B cell (primary cell): ENCODE measurements around the gene DACH1. TPM values are rescaled to one million over a fixed set of nuclear protein-coding genes. Genes with fewer than 3 reads are reported as not detected.

Source experiments
- ATAC-seq: fragments of 200-7000 bp; cut with Tn5 transposase; one replicate; pipeline ENCODE4 v1.10.0; 2021; ENCODE audit warnings: low read depth, mild to moderate bottlenecking, moderate number of reproducible peaks, moderate library complexity
- CTCF ChIA-PET: fragments of 350-600 bp; sonication (Branson Sonifier 250); formaldehyde crosslinking; loops from one replicate; lab custom pipeline; 2021; ENCODE audit warnings: antibody characterized with exemption, inconsistent platforms; lab: Charles Lee
- POLR2A ChIA-PET: fragments of 350-600 bp; sonication (Branson Sonifier 250); formaldehyde crosslinking; loops from one replicate; lab custom pipeline; 2021; ENCODE audit warnings: antibody characterized with exemption; lab: Charles Lee
- DNase-seq: peaks from one replicate; pipeline ENCODE4 v3.0.0; 2013
- H2AFZ ChIP-seq: 2 replicates; pipeline ENCODE4 v1.6.1; 2012; ENCODE audit warnings: mild to moderate bottlenecking, low read depth, low read length; ENCODE audit not compliant: insufficient read depth, poor library complexity, severe bottlenecking
- H3K27ac ChIP-seq, 2 donors: 1 replicate in 1 of 2; 2 replicates in 1 of 2; pipeline ENCODE4 v1.5.1; 2012 to 2013; ENCODE audit warnings: low read length in 2 of 2, mild to moderate bottlenecking in 2 of 2, moderate library complexity in 1 of 2
- H3K27me3 ChIP-seq, 4 experiments: fragments of 200-600 bp in 1 of 4; sonication (generic) in 1 of 4; replicated peaks in 1 of 4; 1 replicate in 2 of 4; 2 replicates in 2 of 4; pipeline versions ENCODE4 v1.6.1 to v1.7.0; 2013 to 2016; ENCODE audit warnings: low read length in 3 of 4, mild to moderate bottlenecking in 2 of 4, mixed read lengths in 1 of 4, moderate library complexity in 1 of 4; ENCODE audit not compliant: insufficient read depth in 4 of 4, control insufficient read depth in 3 of 4; ENCODE audit errors: control extremely low read depth in 1 of 4
- H3K36me3 ChIP-seq, 2 experiments: replicated peaks in 1 of 2; 1 replicate in 1 of 2; 2 replicates in 1 of 2; pipeline versions ENCODE4 v1.6.1 to v1.7.1; 2013; ENCODE audit warnings: low read length in 1 of 2; ENCODE audit not compliant: insufficient read depth in 2 of 2, control insufficient read depth in 1 of 2; ENCODE audit errors: control extremely low read depth in 1 of 2, extremely low read depth in 1 of 2
- H3K4me1 ChIP-seq, 2 donors: fragments of 200-600 bp in 1 of 2; sonication (generic) in 1 of 2; 1 replicate in 1 of 2; 2 replicates in 1 of 2; pipeline versions ENCODE4 v1.5.1 to v1.6.1; 2013 to 2017; ENCODE audit warnings: low read length in 2 of 2; ENCODE audit not compliant: control insufficient read depth in 2 of 2, insufficient read depth in 2 of 2
- H3K4me2 ChIP-seq: replicated peaks from 2 replicates; pipeline ENCODE3; 2012; ENCODE audit warnings: mild to moderate bottlenecking, low read depth, low read length; ENCODE audit not compliant: poor library complexity, severe bottlenecking
- H3K4me3 ChIP-seq, 5 experiments: fragments of 200-600 bp in 1 of 5; sonication (generic) in 1 of 5; 1 replicate in 3 of 5; 2 replicates in 2 of 5; pipeline versions ENCODE4 v1.5.1 to v1.7.0; 2011 to 2016; ENCODE audit warnings: low read length in 4 of 5, mild to moderate bottlenecking in 4 of 5, low read depth in 2 of 5, control low read depth in 1 of 5, moderate library complexity in 1 of 5; ENCODE audit not compliant: insufficient read depth in 1 of 5; ENCODE audit errors: control extremely low read depth in 1 of 5, extremely low read depth in 1 of 5
- H3K79me2 ChIP-seq: fragments of 200-600 bp; sonication (generic); one replicate; pipeline ENCODE4 v1.6.0; 2016; ENCODE audit warnings: low read length; ENCODE audit not compliant: control insufficient read depth, insufficient read depth
- H3K9ac ChIP-seq: fragments of 200-600 bp; sonication (generic); 2 replicates; pipeline ENCODE4 v1.6.1; 2017; ENCODE audit warnings: mild to moderate bottlenecking, low read length, moderate library complexity
- H3K9me3 ChIP-seq, 3 donors: one replicate each; pipeline versions ENCODE4 v1.6.1 to v1.7.1; 2013; ENCODE audit warnings: low read length in 2 of 3; ENCODE audit not compliant: control insufficient read depth in 2 of 3, insufficient read depth in 1 of 3; ENCODE audit errors: control extremely low read depth in 1 of 3
- H4K20me1 ChIP-seq: 2 replicates; pipeline ENCODE4 v1.6.0; 2012; ENCODE audit warnings: mild to moderate bottlenecking, low read length; ENCODE audit not compliant: insufficient read depth, control insufficient read depth, poor library complexity, severe bottlenecking
- H3K27ac Mint-ChIP-seq: one replicate; pipeline ENCODE4 v1.8.0; 2021; ENCODE audit warnings: mixed read lengths
- H3K27me3 Mint-ChIP-seq: one replicate; pipeline ENCODE4 v1.8.0; 2021; ENCODE audit warnings: mixed read lengths
- H3K4me1 Mint-ChIP-seq: one replicate; pipeline ENCODE4 v1.8.0; 2021; ENCODE audit warnings: mixed read lengths
- H3K4me3 Mint-ChIP-seq: one replicate; pipeline ENCODE4 v1.8.0; 2021; ENCODE audit warnings: mixed read lengths
- H3K9me3 Mint-ChIP-seq: one replicate; pipeline ENCODE4 v1.8.0; 2022; ENCODE audit warnings: mixed read lengths; ENCODE audit not compliant: insufficient read depth
- EZH2 ChIP-seq: IDR thresholded peaks from 2 replicates; pipeline ENCODE4 v1.6.1; 2012; ENCODE audit warnings: borderline replicate concordance, low read depth, mild to moderate bottlenecking, moderate library complexity, low read length; ENCODE audit not compliant: insufficient read depth, poor library complexity, severe bottlenecking
- WGBS: methylation state at CpG from one replicate; pipeline ENCODE4 v1.1.5; 2013; ENCODE audit warnings: missing lambda C conversion rate; ENCODE audit not compliant: insufficient coverage; 5-methylcytosine and 5-hydroxymethylcytosine counted together
- intact Hi-C: fragments of 100-400 bp; cut with micrococcal nuclease; formaldehyde crosslinking; loops from one replicate; pipeline ENCODE4 v1.10.0; 2022
- polyA plus RNA-seq: library from polyadenylated mRNA; depleted of rRNA; stranded (reverse); fragments of >200 nt; gene quantifications from 2 replicates; pipeline ENCODE4 v1.2.3, GENCODE V29; 2012
- total RNA-seq, 2 donors: library from RNA; stranded (reverse); fragments of 120-200 nt in 1 of 2; gene quantifications; 1 replicate in 1 of 2; 2 replicates in 1 of 2; pipeline versions ENCODE4 v1.2.3 to v1.2.4, GENCODE V29; 2013 to 2022
- TF ChIP-seq, protein P1 (sequence below): fragments of 200-600 bp; IDR thresholded peaks from one replicate; pipeline ENCODE4 v1.8.0; 2022; ENCODE audit warnings: antibody characterized with exemption, mild to moderate bottlenecking

The DACH1 gene
- total and polyA plus RNA-seq, 2 donors (not counting 1 experiment from before 2014, with no cell fraction given), result not detected

DNA sequence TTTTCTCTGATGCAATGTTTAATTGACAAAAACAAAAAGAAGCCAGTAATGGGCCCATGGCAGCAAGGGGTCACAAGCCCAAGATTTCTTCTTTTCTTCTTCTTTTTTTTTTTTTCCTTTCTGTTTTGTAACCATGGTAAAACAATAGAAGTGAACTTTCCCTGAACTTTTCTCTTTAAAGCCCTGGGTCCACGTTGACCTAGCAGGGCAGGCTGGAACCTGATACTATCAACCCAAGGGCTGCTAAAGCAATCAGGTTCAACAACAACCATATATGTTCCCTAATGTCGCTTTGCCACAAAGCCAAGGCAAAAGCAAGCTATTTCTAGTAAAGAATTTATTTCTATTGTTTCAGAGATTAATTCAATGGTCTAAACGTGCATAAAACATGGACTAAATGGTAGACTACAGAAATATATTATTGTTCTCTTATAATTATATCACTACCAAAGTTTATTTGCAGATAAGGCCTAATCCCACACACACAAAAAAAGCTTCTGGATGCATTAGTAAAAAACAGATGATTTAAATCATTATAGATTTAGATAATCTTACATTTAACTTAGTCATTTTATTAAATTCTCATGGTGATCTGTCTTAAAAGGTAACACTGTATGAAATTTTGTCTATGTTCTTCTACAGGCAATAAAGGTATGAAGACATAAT is 153.9 kb downstream of the DACH1 start:
- Mint-ChIP-seq H3K4me3 (no peak overlapping the region), H3K9me3 (no peaks in the 10 kb centered on the region), H3K27me3 (no peaks in the 10 kb centered on the region), H3K27ac (no peak overlapping the region), H3K4me1 (no peaks in the 10 kb centered on the region)
- 43% methylated on average over 1 of the region's 3 CpGs for WGBS
- no peaks in the 10 kb centered on the region for H3K79me2 ChIP-seq
- no peak overlapping the region for H3K27ac ChIP-seq
- intact Hi-C loops, result no loop called here
- POLR2A ChIA-PET, result no interaction called here
- no peak overlapping the region for H2AFZ ChIP-seq
- H4K20me1 ChIP-seq, result no peaks in the 10 kb centered on the region
- H3K4me3 ChIP-seq, result no peak overlapping the region
- CTCF ChIA-PET, result no interaction called here
- DNase-seq (no peak), ATAC-seq (no peak)
- H3K4me1 ChIP-seq, result no peaks in the 10 kb centered on the region
- no peak overlapping the region for H3K4me2 ChIP-seq
- no peak overlapping the region for H3K9ac ChIP-seq
- no peaks in the 10 kb centered on the region for H3K36me3 ChIP-seq
- H3K27me3 ChIP-seq, result no peaks in the 10 kb centered on the region
- TF ChIP-seq, protein P1, sequence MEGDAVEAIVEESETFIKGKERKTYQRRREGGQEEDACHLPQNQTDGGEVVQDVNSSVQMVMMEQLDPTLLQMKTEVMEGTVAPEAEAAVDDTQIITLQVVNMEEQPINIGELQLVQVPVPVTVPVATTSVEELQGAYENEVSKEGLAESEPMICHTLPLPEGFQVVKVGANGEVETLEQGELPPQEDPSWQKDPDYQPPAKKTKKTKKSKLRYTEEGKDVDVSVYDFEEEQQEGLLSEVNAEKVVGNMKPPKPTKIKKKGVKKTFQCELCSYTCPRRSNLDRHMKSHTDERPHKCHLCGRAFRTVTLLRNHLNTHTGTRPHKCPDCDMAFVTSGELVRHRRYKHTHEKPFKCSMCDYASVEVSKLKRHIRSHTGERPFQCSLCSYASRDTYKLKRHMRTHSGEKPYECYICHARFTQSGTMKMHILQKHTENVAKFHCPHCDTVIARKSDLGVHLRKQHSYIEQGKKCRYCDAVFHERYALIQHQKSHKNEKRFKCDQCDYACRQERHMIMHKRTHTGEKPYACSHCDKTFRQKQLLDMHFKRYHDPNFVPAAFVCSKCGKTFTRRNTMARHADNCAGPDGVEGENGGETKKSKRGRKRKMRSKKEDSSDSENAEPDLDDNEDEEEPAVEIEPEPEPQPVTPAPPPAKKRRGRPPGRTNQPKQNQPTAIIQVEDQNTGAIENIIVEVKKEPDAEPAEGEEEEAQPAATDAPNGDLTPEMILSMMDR, result no peak
- TF ChIP-seq EZH2, result no peak
- H3K9me3 ChIP-seq, result no peaks in the 10 kb centered on the region

DNA sequence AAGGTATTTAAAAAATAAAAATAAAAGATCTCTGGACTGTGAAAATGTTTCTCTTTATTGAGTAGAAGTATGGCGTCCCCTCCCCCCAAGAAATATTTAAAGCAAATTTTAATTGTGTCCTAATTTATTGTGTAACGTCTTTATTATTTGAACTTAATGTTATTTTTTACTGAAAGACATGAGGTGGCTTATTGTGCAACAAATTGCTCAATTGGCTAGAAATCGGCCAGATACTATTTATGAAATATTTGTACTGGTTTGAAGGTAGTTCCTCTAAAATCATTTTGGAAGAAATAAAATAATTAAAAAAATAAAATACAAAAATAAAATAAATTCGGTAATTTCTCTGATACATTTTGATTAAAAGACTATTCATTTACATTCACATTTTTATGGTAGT is 162.3 kb downstream of the DACH1 start:
- Mint-ChIP-seq H3K9me3 (no peaks in the 10 kb centered on the region), H3K4me3 (no peak overlapping the region), H3K4me1 (no peaks in the 10 kb centered on the region), H3K27ac (no peak overlapping the region), H3K27me3 (no peaks in the 10 kb centered on the region)
- no CpG with 5 or more reads among the region's 4 CpGs for WGBS
- H3K27ac ChIP-seq, result no peak overlapping the region
- intact Hi-C loops, result no loop called here
- H3K4me1 ChIP-seq, result no peaks in the 10 kb centered on the region
- ChIA-PET CTCF (no interaction called here), POLR2A (no interaction called here)
- no peaks in the 10 kb centered on the region for H4K20me1 ChIP-seq
- H3K36me3 ChIP-seq, result no peaks in the 10 kb centered on the region
- no peak for TF ChIP-seq EZH2
- TF ChIP-seq, protein P1, result no peak
- H3K27me3 ChIP-seq, result no peaks in the 10 kb centered on the region
- H3K79me2 ChIP-seq, result no peaks in the 10 kb centered on the region
- no peak overlapping the region for H2AFZ ChIP-seq
- no peak overlapping the region for H3K9ac ChIP-seq
- DNase-seq, result no peak
- no peak overlapping the region for H3K4me3 ChIP-seq
- ATAC-seq, result no peak
- H3K9me3 ChIP-seq, result no peaks in the 10 kb centered on the region
- no peak overlapping the region for H3K4me2 ChIP-seq
